ENCODE data around the gene MKS1. TPM values are rescaled to one million over a fixed set of nuclear protein-coding genes. Genes with fewer than 3 reads are reported as not detected.

The MKS1 gene
- total and polyA plus RNA-seq, 2 of the 8 experiments (the other 6 are each of a cell fraction or from before 2014, with no cell fraction given), result 12.0 to 21.7 TPM

DNA sequence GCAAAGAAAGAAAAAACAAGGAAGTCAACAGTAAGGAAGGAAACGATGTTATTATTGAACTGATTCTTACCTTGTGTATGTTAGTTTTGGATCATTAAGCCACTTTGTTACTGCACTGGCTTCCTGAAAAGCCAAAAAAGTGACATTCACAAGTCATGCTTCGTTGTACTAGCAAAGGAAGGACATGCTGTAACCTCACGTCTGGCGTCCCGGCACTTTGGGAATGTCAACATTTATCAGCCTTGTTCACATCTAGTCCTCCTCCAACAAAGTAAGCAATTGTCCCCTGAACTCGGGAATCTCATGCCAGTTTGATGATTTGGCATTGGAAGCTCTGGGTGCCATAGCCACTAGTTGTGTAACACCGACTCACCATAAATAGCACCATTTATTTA, 731 bp upstream of the MKS1 start:
- Histone ChIP-seq H2AK5ac (ENCODE audit: low read depth, low read length) (no peak overlapping the region), H2BK120ac (replicated peaks; ENCODE audit: low read depth, low read length) (no peak overlapping the region), H3K9me3 (ENCODE audit: insufficient read depth in 2 of 2, low read depth in 1 of 2, low read length in 1 of 2) (no peaks in the 10 kb centered on the region), H3K79me1 (ENCODE audit: low read depth, low read length) (no peaks in the 10 kb centered on the region), H3K23me2 (ENCODE audit: low read depth, low read length) (peaks cover 5% of the 10 kb centered on the region; the same call in 1 of the 2 replicates), H3K4me1 (replicated peaks in 1 of 4; ENCODE audit: control insufficient read depth in 3 of 4, insufficient read depth in 4 of 4, low read length in 3 of 4) (peaks cover 0 to 3% (median 0%) of the 10 kb centered on the region in 4 experiments; a peak in 2 of 7 replicates), H3K18ac (ENCODE audit: extremely low read depth, low read length) (no peak overlapping the region), H3K56ac (replicated peaks; ENCODE audit: insufficient read length, low read depth, low read length) (no peak overlapping the region), H2BK5ac (ENCODE audit: low read depth, low read length) (no peak overlapping the region), H3K79me2 (ENCODE audit: control insufficient read depth in 1 of 2, insufficient read depth in 2 of 2, low read length in 2 of 2) (no peaks in the 10 kb centered on the region), H3K4ac (replicated peaks; ENCODE audit: insufficient read length, low read depth, low read length) (no peak overlapping the region), H4K91ac (replicated peaks; ENCODE audit: insufficient read length, low read length) (no peak overlapping the region), H3K4me2 (ENCODE audit: insufficient read depth in 1 of 2, low read depth in 2 of 2, low read length in 2 of 2) (peak overlapping the region; percentile 65 to 84; a peak in 3 of 4 replicates), H4K20me1 (replicated peaks in 1 of 2; ENCODE audit: control insufficient read depth in 1 of 2, insufficient read depth in 2 of 2, low read length in 2 of 2) (no peaks in the 10 kb centered on the region), H3K36me3 (ENCODE audit: control insufficient read depth in 2 of 4, insufficient read depth in 4 of 4, low read length in 3 of 4) (peaks cover 0 to 4% (median 0%) of the 10 kb centered on the region in 4 experiments; a peak in 1 of 8 replicates), H2BK20ac (ENCODE audit: low read length) (no peak overlapping the region), H3K23ac (ENCODE audit: insufficient read length) (no peak overlapping the region), H2BK15ac (ENCODE audit: low read length) (no peak overlapping the region), H2BK12ac (ENCODE audit: low read depth, low read length) (no peak overlapping the region), H3K4me3 (ENCODE audit: extremely low read depth in 1 of 4, insufficient read depth in 2 of 4, low read depth in 3 of 4, low read length in 4 of 4) (peak overlapping the region in 1 of 4 experiments; percentile 81; a peak in 3 of 8 replicates), H3K9ac (replicated peaks in 1 of 4; ENCODE audit: extremely low read depth in 1 of 4, low read depth in 3 of 4, low read length in 3 of 4) (no peak overlapping the region), H3K27me3 (replicated peaks in 1 of 4; ENCODE audit: control insufficient read depth in 3 of 4, extremely low read depth in 1 of 4, insufficient read depth in 3 of 4, low read length in 3 of 4) (no peaks in the 10 kb centered on the region), H2AFZ (ENCODE audit: low read length) (peak overlapping the region; percentile 96), H4K8ac (ENCODE audit: extremely low read depth, insufficient read depth, low read length) (no peak overlapping the region), H3K27ac (ENCODE audit: low read depth, low read length) (no peak overlapping the region), H4K5ac (ENCODE audit: insufficient read length, low read depth, low read length) (no peak overlapping the region), H3K14ac (ENCODE audit: insufficient read length) (no peak overlapping the region)
- TF ChIP-seq RAD21 (IDR thresholded peaks at IDR 0.05 in 1 of 2, conservative IDR thresholded peaks at IDR 0.05 in 1 of 2; ENCODE audit: low read depth in 2 of 2, low read length in 2 of 2) (no peak), TBP (IDR thresholded peaks at IDR 0.05; ENCODE audit: low read depth, low read length) (no peak), ASH2L (IDR thresholded peaks at IDR 0.05; ENCODE audit: low read length) (no peak), TAF1 (IDR thresholded peaks at IDR 0.05; ENCODE audit: low read depth, low read length) (no peak), KDM5A (IDR thresholded peaks at IDR 0.05; ENCODE audit: low read length) (no peak), CBX8 (IDR thresholded peaks at IDR 0.05; ENCODE audit: borderline replicate concordance, low read depth, low read length) (no peak), NANOG (IDR thresholded peaks at IDR 0.05; ENCODE audit: insufficient read depth, low read depth, low read length, poor library complexity, severe bottlenecking) (no peak), CEBPB (IDR thresholded peaks at IDR 0.05; ENCODE audit: low read depth, low read length) (no peak)
- ChIA-PET CTCF (ENCODE audit: partially characterized antibody) (interaction anchor here (0.5 to 13.2 kb wide), 10 partner anchors 9 to 278 kb away, joined by 3 to 127 read pairs (median 4); partner anchors contain the start of gene LPO), POLR2A (ENCODE audit: partially characterized antibody) (interaction anchor here (1.4 to 2.2 kb wide), 4 partner anchors 8 to 295 kb away, joined by 4 to 7 read pairs (median 5); partner anchors contain the start of gene MTMR4)
- DNase-seq (ENCODE audit: low read depth in 1 of 2, low spot score in 2 of 2), result no peak
- 90% methylated on average over 7 of the region's 7 CpGs; no CpG with 5 or more reads in 1 of the 2 experiments for WGBS, 2 experiments (ENCODE audit: extremely low coverage in 1 of 2, insufficient coverage in 1 of 2, insufficient read length in 1 of 2, insufficient replicate concordance in 2 of 2, low coverage in 1 of 2, low lambda C conversion rate in 2 of 2, missing lambda C conversion rate in 1 of 2)
- no peak for FAIRE-seq

Measured in H1 (cell line).